HG03097 (cell line): Measurements from ENCODE around the gene PSTPIP2.
"Not testable (repeated sequence)": the region's sequence is repeated elsewhere in the genome, so short reads cannot be mapped to it uniquely, and the experiment has no call there.

Source experiments
- ATAC-seq: cut with Tn5 transposase; IDR thresholded peaks from one replicate; pipeline ENCODE4 v1.9.1; 2021; ENCODE audit not compliant: unreplicated experiment, low FRiP score

Gene PSTPIP2

GRCh38 chr18:46071653-46072375, at the start of gene PSTPIP2:
Gene PSTPIP2, minus strand, starts transcription at chr18:46072260. Its CDS starts 72 bp downstream, at chr18:46072188.
- ATAC-seq: peak; percentile 52

- ATAC-seq: no peak
Observed at GRCh38 chr18:46113751-46114150, 41.7 kb upstream of the PSTPIP2 start.

GRCh38 chr18:46110406-46110805, 38.3 kb upstream of the PSTPIP2 start:
- no peak for ATAC-seq

- ATAC-seq: no peak
Observed at GRCh38 chr18:46109386-46109785, 37.3 kb upstream of the PSTPIP2 start.

- peak; percentile 85 for ATAC-seq
Observed at GRCh38 chr18:46104128-46104911, 32.3 kb upstream of the PSTPIP2 start, which contains the start of gene HAUS1. Gene HAUS1, plus strand, starts transcription at chr18:46104385. Its CDS starts 27 bp downstream, at chr18:46104412.

- no peak for ATAC-seq
Observed at GRCh38 chr18:46099463-46099862, 27.4 kb upstream of the PSTPIP2 start.

GRCh38 chr18:46098616-46098933, 26.5 kb upstream of the PSTPIP2 start:
- ATAC-seq: no peak

- ATAC-seq: peak; percentile 80
Observed at GRCh38 chr18:46097801-46098615, 25.9 kb upstream of the PSTPIP2 start, which contains the start of gene ATP5F1A. Gene ATP5F1A, minus strand, starts transcription at chr18:46098296. Its CDS starts 65 bp downstream, at chr18:46098231.

GRCh38 chr18:46097431-46097800, 25.4 kb upstream of the PSTPIP2 start:
- ATAC-seq: peak; percentile 18

GRCh38 chr18:46096651-46097300, 24.7 kb upstream of the PSTPIP2 start:
- ATAC-seq: no peak

- ATAC-seq: no peak
Observed at GRCh38 chr18:46095532-46095931, 23.5 kb upstream of the PSTPIP2 start.

- not testable (repeated sequence) for ATAC-seq
Observed at GRCh38 chr18:46088501-46088900, 16.4 kb upstream of the PSTPIP2 start.

GRCh38 chr18:46084431-46084830, 12.4 kb upstream of the PSTPIP2 start:
- ATAC-seq: no peak

GRCh38 chr18:46080156-46080555, 8.1 kb upstream of the PSTPIP2 start:
- ATAC-seq: no peak

- no peak for ATAC-seq
Observed at GRCh38 chr18:46079336-46079735, 7.3 kb upstream of the PSTPIP2 start.

GRCh38 chr18:46073474-46074331, 1.6 kb upstream of the PSTPIP2 start:
- ATAC-seq: no peak

GRCh38 chr18:46072959-46073358, 899 bp upstream of the PSTPIP2 start:
- no peak for ATAC-seq

GRCh38 chr18:46072376-46072867, 362 bp upstream of the PSTPIP2 start:
- no peak for ATAC-seq
